GM10248 (cell line): Measurements from ENCODE around the gene TBC1D17.

Source experiments
- CTCF ChIA-PET: fragments of 300-600 bp; sonication (Branson Sonifier 250); formaldehyde crosslinking; extraction: SDS; loops from one replicate; lab custom pipeline; 2021; ENCODE audit warnings: antibody characterized with exemption; lab: Yijun Ruan, JAX
- POLR2A ChIA-PET: fragments of 350-650 bp; sonication (Branson Sonifier 250); formaldehyde crosslinking; extraction: SDS; loops from one replicate; lab custom pipeline; 2020; ENCODE audit warnings: antibody characterized with exemption; lab: Yijun Ruan, JAX
- DNase-seq: peaks from one replicate; pipeline ENCODE4 v3.0.0; 2012; ENCODE audit errors: extremely low spot score
- TF ChIP-seq, protein P1 (sequence below): IDR thresholded peaks from 2 replicates; pipeline ENCODE4 v1.5.1; 2012; ENCODE audit warnings: mild to moderate bottlenecking, low read depth; ENCODE audit errors: extremely low read depth, missing control alignments, control extremely low read depth

Gene TBC1D17

DNA sequence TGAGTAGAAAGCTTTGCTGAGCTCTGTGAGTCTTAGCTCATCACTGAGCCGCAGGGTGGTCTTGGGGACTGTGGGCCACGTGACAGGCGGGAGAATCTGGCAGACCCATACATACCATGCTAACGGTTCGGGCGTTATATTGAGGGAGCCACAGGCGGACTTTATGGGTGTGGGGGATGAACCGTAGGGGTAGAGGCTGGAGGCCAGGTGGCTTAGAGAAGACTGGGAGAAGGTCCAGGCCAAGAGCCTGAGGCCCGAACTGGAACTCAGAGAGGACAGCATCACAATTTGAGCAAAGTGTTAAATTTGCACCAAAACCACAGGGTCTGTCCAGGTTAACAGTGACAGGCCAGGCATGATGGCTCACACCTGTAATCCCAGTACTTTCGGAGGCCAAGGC lies 36.2 kb downstream of the TBC1D17 start:
- ChIA-PET POLR2A (interaction anchor here (0.5 to 3.8 kb wide), 6 partner anchors 10 to 38 kb away, joined by 3 to 36 read pairs (median 4); partner anchors contain the start of genes ATF5 and NUP62), CTCF (interaction anchor here (1.0 to 5.1 kb wide), 6 partner anchors 9 to 111 kb away, joined by 3 to 28 read pairs (median 8); partner anchors contain the start of genes ATF5, NUP62 and VRK3)
- no peak for DNase-seq
- TF ChIP-seq, protein P1, sequence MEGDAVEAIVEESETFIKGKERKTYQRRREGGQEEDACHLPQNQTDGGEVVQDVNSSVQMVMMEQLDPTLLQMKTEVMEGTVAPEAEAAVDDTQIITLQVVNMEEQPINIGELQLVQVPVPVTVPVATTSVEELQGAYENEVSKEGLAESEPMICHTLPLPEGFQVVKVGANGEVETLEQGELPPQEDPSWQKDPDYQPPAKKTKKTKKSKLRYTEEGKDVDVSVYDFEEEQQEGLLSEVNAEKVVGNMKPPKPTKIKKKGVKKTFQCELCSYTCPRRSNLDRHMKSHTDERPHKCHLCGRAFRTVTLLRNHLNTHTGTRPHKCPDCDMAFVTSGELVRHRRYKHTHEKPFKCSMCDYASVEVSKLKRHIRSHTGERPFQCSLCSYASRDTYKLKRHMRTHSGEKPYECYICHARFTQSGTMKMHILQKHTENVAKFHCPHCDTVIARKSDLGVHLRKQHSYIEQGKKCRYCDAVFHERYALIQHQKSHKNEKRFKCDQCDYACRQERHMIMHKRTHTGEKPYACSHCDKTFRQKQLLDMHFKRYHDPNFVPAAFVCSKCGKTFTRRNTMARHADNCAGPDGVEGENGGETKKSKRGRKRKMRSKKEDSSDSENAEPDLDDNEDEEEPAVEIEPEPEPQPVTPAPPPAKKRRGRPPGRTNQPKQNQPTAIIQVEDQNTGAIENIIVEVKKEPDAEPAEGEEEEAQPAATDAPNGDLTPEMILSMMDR, result no peak

DNA sequence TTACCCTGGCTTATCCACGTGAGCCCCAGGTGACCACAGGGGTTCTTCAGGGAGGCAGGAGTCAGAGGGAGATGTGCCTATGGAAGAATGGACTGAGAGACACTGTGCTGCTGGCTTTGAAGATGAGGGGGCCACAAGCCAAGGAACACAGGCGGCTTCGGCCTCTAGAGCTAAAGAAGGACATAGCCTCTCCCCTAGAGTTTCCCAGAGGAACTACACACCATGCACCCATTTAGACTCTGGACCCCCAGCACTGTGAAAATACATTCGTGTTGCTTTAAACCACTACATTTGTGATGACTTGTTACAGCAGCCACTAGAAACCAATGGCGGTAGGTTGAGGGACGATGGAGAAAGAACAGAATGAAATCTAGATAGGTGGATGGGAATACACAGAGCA lies 37.8 kb downstream of the TBC1D17 start:
- TF ChIP-seq, protein P1, result no peak
- ChIA-PET POLR2A (no interaction called here), CTCF (interaction anchor here (1.0 to 5.1 kb wide), 5 partner anchors 8 to 88 kb away, joined by 3 to 23 read pairs (median 5); partner anchors contain the start of genes ATF5 and NUP62)
- DNase-seq, result no peak

DNA sequence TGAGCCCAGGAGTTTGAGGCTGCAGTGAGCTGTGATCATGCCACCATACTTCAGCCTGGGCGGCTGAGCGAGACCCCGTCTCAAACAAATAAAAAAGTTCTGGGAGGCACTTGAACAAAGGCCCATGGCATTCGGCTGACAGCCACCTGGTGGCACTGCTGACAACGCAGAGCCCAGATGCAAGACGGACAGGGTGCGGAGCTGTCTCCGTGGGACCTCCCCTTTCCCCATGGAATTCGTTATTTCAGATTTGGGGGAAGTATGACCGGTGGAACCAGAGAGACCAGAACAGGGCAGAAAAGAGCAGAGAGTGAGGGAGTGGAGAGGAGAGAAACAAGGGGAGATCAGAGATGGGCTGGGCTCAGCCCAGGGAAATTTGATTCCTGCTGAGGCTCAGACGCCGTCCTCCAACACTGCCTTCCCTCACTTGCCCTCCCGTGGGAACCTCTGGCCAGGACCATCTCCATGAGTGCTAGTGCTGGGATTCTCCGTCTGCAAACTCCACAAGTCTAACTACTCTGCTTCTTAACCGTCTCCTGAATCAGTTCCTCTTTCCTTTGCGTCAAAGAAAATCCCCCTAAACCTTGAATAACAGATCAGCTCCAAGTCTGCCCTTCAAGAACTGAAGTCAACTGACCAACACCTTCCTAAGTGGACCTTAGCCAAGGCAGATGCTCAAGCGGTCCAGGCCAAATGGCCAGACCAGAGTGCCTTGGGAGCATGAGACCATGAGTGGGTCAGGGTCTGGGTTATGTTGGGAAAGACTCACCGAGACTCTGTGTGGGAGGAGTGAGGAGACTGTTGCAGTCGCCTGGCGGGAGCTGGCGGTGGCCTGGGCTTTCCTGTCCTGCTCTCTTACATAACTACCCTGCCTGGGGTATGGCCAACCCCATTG lies 39.6 kb downstream of the TBC1D17 start:
- CTCF ChIA-PET, result interaction anchor here (0.9 to 2.1 kb wide), 3 partner anchors 10 to 26 kb away, joined by 3 to 6 read pairs (median 5); no protein-coding TSS in a partner anchor

DNA sequence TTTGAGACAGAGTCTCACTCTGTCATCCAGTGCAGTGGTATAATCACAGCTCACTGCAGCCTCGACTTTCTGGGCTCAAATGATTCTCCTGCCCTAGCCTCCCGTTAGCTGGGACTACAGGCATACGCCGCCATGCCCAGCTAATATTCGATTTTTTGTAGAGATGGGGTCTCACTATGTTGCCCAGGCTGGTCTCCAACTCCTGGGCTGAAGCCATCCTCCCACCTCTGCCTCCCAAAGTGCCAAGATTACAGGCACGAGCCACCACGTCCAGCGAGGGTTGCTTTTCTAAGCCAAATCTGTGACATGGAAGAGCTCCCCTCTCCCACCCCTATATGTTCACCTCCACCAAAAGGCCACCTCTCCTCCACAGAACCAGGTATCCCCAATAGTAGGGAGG lies 40.6 kb downstream of the TBC1D17 start:
- DNase-seq, result no peak
- TF ChIP-seq, protein P1, result no peak
- CTCF ChIA-PET, result interaction anchor here (0.9 to 1.2 kb wide), 2 partner anchors 10 to 27 kb away, joined by 3 to 5 read pairs; no protein-coding TSS in a partner anchor
- POLR2A ChIA-PET, result interaction anchor here (1.2 to 1.3 kb wide), 2 partner anchors 11 kb away, joined by 4 to 11 read pairs; no protein-coding TSS in a partner anchor

More for the DNA sequence above, 39.6 kb downstream of the TBC1D17 start:
- TF ChIP-seq, protein P1, result no peak
- DNase-seq, result peak; percentile 43
- POLR2A ChIA-PET, result interaction anchor here (1.2 to 1.3 kb wide), 2 partner anchors 10 to 12 kb away, joined by 4 to 11 read pairs; no protein-coding TSS in a partner anchor

DNA sequence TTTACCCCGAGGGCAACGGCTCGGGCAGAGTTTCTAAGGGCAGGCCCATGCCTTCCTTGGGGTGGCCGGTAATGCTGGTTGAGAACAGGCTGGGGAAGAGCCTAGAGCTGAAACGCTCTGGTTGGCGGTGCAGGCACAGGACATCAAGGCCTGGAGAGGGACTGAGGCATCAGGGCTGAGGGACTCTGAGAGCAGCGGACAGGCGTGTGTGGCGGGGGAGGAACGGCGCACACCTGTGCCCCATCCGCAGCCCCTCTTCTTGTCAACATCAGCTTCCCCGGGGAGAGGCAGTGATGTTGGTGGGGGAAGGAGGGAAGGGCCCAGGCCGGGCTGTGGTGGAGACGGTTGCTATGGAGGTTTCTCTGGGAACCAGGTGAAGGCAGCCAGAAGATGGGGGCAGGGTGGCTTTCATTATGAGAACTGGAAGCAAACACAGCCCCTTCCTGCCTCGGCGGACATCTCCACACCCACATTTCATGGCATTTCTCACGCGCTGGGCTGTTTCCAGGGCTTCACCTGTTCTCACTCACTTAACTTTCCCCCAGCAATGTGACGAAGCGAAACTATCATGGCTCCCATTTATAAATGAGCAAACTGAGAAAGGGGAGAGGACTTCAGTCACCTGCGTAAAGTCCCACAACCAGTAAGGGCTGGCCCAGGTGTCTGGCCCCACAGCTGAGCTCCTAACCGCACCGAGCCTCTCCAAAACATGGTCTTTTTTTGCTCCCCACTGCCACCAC lies 43.3 kb downstream of the TBC1D17 start:
- CTCF ChIA-PET, result no interaction called here
- POLR2A ChIA-PET, result interaction anchor here (0.5 to 1.2 kb wide), 4 partner anchors 8 to 33 kb away, joined by 3 to 4 read pairs (median 4); partner anchors contain the start of gene NUP62
- DNase-seq, result peak; percentile 47
- TF ChIP-seq, protein P1, result no peak
